NCI-H2196 (cell line): ENCODE measurements around the gene GNAO1.
"Not testable (repeated sequence)": the region's sequence is repeated elsewhere in the genome, so short reads cannot be mapped to it uniquely, and the experiment has no call there.

Experiments used
- DNase-seq: peaks from one replicate; lab custom pipeline; 2025; ENCODE audit not compliant: unreplicated experiment; lab: John Stamatoyannopoulos, UW

The GNAO1 gene

GRCh38 chr16:56360117-56361008 lies 169.1 kb downstream of the GNAO1 start:
- no peak for DNase-seq

DNA sequence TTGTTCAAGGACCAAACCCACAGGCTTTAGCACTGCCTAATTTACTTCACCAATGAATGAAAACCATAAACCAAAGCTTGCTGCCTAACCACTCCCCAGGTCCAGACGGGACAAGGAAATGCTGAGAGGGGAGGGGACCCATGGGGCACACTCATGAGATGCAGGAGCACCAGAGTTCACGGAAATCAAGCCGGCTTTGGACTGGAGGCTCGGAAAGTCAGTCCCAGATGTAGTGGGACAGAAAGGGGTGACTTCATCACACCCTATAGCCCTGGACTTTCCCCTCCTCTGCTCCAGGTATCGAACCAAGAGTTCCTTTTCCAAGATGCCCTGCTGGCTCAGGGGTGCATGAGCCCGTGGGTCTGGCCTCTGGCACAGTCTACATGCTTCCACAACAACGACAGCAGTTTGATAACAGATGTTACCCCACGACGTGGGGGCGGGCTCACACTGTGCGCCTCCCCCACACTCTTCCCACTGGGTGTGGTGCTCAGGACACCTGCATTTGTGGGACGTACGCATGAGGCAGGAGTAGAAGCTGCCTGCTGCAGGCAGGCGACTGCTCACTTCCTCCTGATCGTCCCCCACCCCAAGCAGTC lies 170.9 kb downstream of the GNAO1 start:
- DNase-seq, result no peak

DNA sequence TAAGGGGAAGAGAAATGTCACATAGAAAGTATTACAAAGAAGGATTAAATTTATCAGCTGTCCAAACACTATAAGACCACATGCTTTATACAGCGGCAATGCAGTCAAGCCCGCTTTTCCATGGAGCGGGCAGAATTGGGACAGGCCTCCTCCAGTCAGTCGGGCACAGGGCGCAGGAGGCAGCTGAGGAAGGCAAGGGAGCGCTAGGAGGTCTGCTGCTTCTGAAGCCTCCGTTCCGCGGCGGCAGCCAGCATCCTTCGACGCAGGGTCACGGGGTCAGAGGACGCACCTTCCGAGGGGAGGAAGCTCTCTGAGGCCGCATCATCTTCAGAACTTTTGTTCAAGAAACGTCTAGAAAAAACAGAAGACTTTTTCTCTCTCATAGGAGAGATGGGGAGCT lies 171.4 kb downstream of the GNAO1 start:
- DNase-seq, result no peak

GRCh38 chr16:56363181-56363716 lies 172.0 kb downstream of the GNAO1 start:
- DNase-seq, result no peak

- DNase-seq, result no peak
Measured at GRCh38 chr16:56363781-56364565, 172.7 kb downstream of the GNAO1 start.

DNA sequence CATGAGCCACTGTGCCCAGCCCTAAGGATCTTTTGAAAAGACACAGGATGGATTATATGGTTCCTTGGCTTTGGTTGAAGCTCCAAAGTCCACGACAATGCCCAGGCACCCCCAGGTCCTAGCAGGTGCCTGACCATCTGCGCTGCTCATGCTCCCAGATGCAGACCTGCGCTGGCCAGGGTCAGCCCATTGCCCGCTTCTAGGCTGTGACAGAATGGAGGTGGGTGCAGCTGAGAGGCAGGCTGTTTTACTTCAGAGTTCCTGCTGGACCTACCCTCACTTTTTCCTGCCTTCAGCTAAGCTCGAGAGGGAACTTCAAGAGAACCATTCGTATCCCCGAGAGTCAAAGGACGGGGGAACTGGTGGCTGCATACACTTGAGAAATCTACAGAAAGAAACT lies 173.6 kb downstream of the GNAO1 start:
- DNase-seq, result no peak

GRCh38 chr16:56365552-56365951 lies 174.3 kb downstream of the GNAO1 start:
- DNase-seq, result no peak

DNA sequence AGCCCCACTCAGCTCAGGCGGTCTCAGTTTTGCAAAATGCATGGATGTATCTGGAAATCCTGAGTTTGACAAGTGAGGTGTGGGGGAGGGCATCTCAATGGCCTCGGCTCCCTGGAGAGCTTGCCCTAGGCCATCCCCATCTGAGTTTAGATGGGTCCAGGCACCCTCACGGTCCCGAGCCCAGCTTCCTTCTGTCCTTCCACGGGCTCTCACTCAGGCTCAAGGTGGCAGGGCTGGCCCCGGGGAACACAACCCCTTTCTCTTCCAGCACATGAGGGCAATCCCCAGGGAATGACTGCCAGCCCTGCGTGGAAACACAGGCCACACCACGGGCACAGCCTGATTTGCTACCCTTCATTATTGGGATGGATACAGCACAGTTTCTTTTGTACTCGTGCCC lies 175.7 kb downstream of the GNAO1 start:
- DNase-seq, result no peak

GRCh38 chr16:56367764-56368163 lies 176.5 kb downstream of the GNAO1 start:
- DNase-seq, result no peak

- no peak for DNase-seq
Measured at GRCh38 chr16:56368545-56368944, 177.3 kb downstream of the GNAO1 start.

GRCh38 chr16:56369202-56369601 lies 177.9 kb downstream of the GNAO1 start:
- DNase-seq, result no peak

- DNase-seq, result no peak
Measured at GRCh38 chr16:56370185-56370874, 179.0 kb downstream of the GNAO1 start.

GRCh38 chr16:56370875-56371659 lies 179.8 kb downstream of the GNAO1 start:
- DNase-seq, result no peak

- DNase-seq, result no peak
Measured at GRCh38 chr16:56371660-56371937, 180.3 kb downstream of the GNAO1 start.

DNA sequence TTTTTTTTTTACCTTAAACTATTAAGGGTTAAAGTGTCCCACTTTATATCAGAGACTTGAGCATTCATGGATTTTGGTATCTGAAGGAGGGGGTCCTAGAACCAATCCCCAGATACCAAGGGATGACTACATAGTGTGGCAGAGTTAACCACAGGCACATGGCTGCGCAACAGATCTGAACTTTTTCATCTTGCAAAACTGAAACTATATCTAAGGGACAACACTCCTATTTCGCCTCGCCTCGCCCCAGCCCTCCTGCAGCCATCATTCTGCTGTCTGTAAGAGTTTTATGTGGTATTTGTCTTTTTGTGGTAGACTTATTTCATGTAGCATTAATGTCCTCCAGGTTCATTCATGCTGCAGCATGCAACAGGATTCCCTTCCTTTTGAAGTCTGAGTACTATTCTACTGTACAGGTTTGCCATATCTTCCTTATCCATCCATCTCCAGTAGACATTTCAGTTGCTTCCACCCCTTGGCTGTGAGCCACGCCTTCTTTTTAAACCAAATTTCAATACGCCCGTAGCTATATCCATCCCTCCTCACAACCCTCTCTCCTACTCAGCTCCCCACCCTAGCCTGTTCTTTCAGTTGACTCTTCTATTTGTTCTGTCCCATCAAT lies 180.8 kb downstream of the GNAO1 start:
- no peak for DNase-seq

DNA sequence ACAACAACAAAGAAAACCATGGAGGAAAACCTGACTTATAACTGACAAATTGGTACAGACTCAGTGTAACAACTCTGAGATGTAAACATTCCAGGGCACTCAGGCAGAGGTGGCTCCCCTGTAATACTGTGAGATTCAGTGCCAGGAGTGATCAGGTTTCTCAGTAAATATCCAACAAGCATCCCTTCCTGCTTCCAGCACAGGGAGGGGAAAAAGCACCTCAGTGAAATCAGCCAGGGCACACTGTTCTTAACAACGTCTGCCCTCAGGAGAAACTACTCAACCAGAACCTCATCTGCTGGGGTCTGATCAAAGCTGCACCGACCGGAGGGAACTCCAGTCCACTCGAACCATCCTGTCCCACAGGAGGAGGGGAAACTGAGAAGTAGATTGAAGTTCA lies 181.7 kb downstream of the GNAO1 start:
- DNase-seq, result peak; percentile 2

- not testable (repeated sequence) for DNase-seq
Measured at GRCh38 chr16:56375792-56376191, 184.5 kb downstream of the GNAO1 start.

DNA sequence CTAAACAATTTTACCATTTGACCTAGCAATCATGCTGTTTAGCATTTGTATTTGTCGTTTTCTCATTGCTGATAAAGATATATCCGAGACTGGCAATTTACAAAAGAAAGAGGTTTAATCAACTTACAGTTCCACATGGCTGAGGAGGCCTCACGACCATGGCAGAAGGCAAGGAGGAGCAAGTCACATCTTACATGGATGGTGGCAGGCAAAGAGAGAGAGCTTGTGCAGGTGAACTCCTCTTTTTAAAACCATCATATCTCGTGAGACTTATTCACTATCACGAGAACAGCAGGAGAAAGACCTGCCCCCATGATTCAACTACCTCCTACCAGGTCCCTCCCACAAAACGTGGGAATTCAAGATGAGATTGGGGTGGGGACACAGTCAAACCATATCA lies 187.8 kb downstream of the GNAO1 start:
- DNase-seq, result not testable (repeated sequence)

GRCh38 chr16:56380778-56381485 lies 189.6 kb downstream of the GNAO1 start:
- not testable (repeated sequence) for DNase-seq
